Transverse colon (tissue), 3 donors: Measurements from ENCODE around the gene EPM2A.

Source experiments
- CTCF ChIP-seq, 5 experiments: fragments of 200-600 bp in 3 of 5; fragments of 450-650 bp in 2 of 5; sonication (generic) in 3 of 5; IDR thresholded peaks; 1 replicate in 2 of 5; 2 replicates in 3 of 5; pipeline ENCODE4 v1.5.1; 2016 to 2017; ENCODE audit warnings: antibody characterized with exemption in 5 of 5, inconsistent platforms in 3 of 5, mild to moderate bottlenecking in 2 of 5, moderate library complexity in 1 of 5
- POLR2A ChIP-seq: fragments of 450-650 bp; IDR thresholded peaks from one replicate; pipeline ENCODE4 v1.6.1; 2016; ENCODE audit warnings: antibody characterized with exemption, mild to moderate bottlenecking, moderate library complexity

- TF ChIP-seq CTCF (IDR thresholded peaks at IDR 0.05) (no peak), POLR2A (no peak)
Observed at GRCh38 chr6:145631374-145631773, 103.9 kb downstream of the EPM2A start.
